ENCODE data around the gene SLC22A1.

The SLC22A1 gene

GRCh38 chr6:160178271-160178670 is 56.7 kb downstream of the SLC22A1 start:
- no peaks in the 10 kb centered on the region for H3K36me3 ChIP-seq (ENCODE audit: control insufficient read depth, insufficient read depth, low read length)
- no peak overlapping the region for H3K4me3 ChIP-seq (ENCODE audit: low read depth, low read length)
- H3K27ac ChIP-seq (ENCODE audit: low read depth, low read length), result no peak overlapping the region
- H3K9me3 ChIP-seq (ENCODE audit: control insufficient read depth, insufficient read depth, low read depth, low read length), result no peaks in the 10 kb centered on the region
- no peaks in the 10 kb centered on the region for H3K27me3 ChIP-seq (ENCODE audit: control insufficient read depth, insufficient read depth, low read length)
- no peak overlapping the region for H3K9ac ChIP-seq (ENCODE audit: low read length)
- H3K4me1 ChIP-seq (ENCODE audit: control insufficient read depth, insufficient read depth, low read length), result peaks cover 5% of the 10 kb centered on the region; the same call in 1 of the 2 replicates

- Histone ChIP-seq H3K9me3 (ENCODE audit: control insufficient read depth, insufficient read depth, low read depth, low read length) (no peaks in the 10 kb centered on the region), H3K36me3 (ENCODE audit: control insufficient read depth, insufficient read depth, low read length) (no peaks in the 10 kb centered on the region)
Measured at GRCh38 chr6:160180706-160181105, 59.1 kb downstream of the SLC22A1 start.

GRCh38 chr6:160188773-160189172 is 67.2 kb downstream of the SLC22A1 start:
- Histone ChIP-seq H3K27ac (ENCODE audit: low read depth, low read length) (no peak overlapping the region), H3K4me1 (ENCODE audit: control insufficient read depth, insufficient read depth, low read length) (no peaks in the 10 kb centered on the region), H3K36me3 (ENCODE audit: control insufficient read depth, insufficient read depth, low read length) (no peaks in the 10 kb centered on the region), H3K27me3 (ENCODE audit: control insufficient read depth, insufficient read depth, low read length) (no peaks in the 10 kb centered on the region), H3K9me3 (ENCODE audit: control insufficient read depth, insufficient read depth, low read depth, low read length) (peaks cover 2% of the 10 kb centered on the region; the same call in 1 of the 2 replicates), H3K9ac (ENCODE audit: low read length) (no peak overlapping the region), H3K4me3 (ENCODE audit: low read depth, low read length) (no peak overlapping the region)

More at GRCh38 chr6:160180706-160181105, 59.1 kb downstream of the SLC22A1 start:
- H3K27ac ChIP-seq (ENCODE audit: low read depth, low read length), result no peak overlapping the region
- H3K9ac ChIP-seq (ENCODE audit: low read length), result no peak overlapping the region
- no peaks in the 10 kb centered on the region for H3K4me1 ChIP-seq (ENCODE audit: control insufficient read depth, insufficient read depth, low read length)
- H3K4me3 ChIP-seq (ENCODE audit: low read depth, low read length), result no peak overlapping the region
- no peaks in the 10 kb centered on the region for H3K27me3 ChIP-seq (ENCODE audit: control insufficient read depth, insufficient read depth, low read length)

- Histone ChIP-seq H3K36me3 (ENCODE audit: control insufficient read depth, insufficient read depth, low read length) (no peaks in the 10 kb centered on the region), H3K4me1 (ENCODE audit: control insufficient read depth, insufficient read depth, low read length) (no peaks in the 10 kb centered on the region), H3K9ac (ENCODE audit: low read length) (no peak overlapping the region), H3K27me3 (ENCODE audit: control insufficient read depth, insufficient read depth, low read length) (no peaks in the 10 kb centered on the region), H3K4me3 (ENCODE audit: low read depth, low read length) (no peak overlapping the region), H3K27ac (ENCODE audit: low read depth, low read length) (no peak overlapping the region), H3K9me3 (ENCODE audit: control insufficient read depth, insufficient read depth, low read depth, low read length) (peaks cover 3% of the 10 kb centered on the region; the same call in 1 of the 2 replicates)
Measured at GRCh38 chr6:160190081-160190480, 68.5 kb downstream of the SLC22A1 start.

- no peaks in the 10 kb centered on the region for H3K4me1 ChIP-seq (ENCODE audit: control insufficient read depth, insufficient read depth, low read length)
- H3K4me3 ChIP-seq (ENCODE audit: low read depth, low read length), result no peak overlapping the region
- no peak overlapping the region for H3K9ac ChIP-seq (ENCODE audit: low read length)
- peaks cover 7% of the 10 kb centered on the region; the same call in 1 of the 2 replicates for H3K9me3 ChIP-seq (ENCODE audit: control insufficient read depth, insufficient read depth, low read depth, low read length)
- H3K27ac ChIP-seq (ENCODE audit: low read depth, low read length), result no peak overlapping the region
- H3K27me3 ChIP-seq (ENCODE audit: control insufficient read depth, insufficient read depth, low read length), result no peaks in the 10 kb centered on the region
- no peaks in the 10 kb centered on the region for H3K36me3 ChIP-seq (ENCODE audit: control insufficient read depth, insufficient read depth, low read length)
Measured at GRCh38 chr6:160190973-160191372, 69.4 kb downstream of the SLC22A1 start.

GRCh38 chr6:160192840-160193239 is 71.2 kb downstream of the SLC22A1 start:
- Histone ChIP-seq H3K9me3 (ENCODE audit: control insufficient read depth, insufficient read depth, low read depth, low read length) (peaks cover 7% of the 10 kb centered on the region; the same call in 1 of the 2 replicates), H3K36me3 (ENCODE audit: control insufficient read depth, insufficient read depth, low read length) (no peaks in the 10 kb centered on the region), H3K4me1 (ENCODE audit: control insufficient read depth, insufficient read depth, low read length) (no peaks in the 10 kb centered on the region), H3K27me3 (ENCODE audit: control insufficient read depth, insufficient read depth, low read length) (no peaks in the 10 kb centered on the region), H3K27ac (ENCODE audit: low read depth, low read length) (no peak overlapping the region), H3K4me3 (ENCODE audit: low read depth, low read length) (no peak overlapping the region), H3K9ac (ENCODE audit: low read length) (no peak overlapping the region)

GRCh38 chr6:160194808-160195207 is 73.2 kb downstream of the SLC22A1 start:
- peaks cover 7% of the 10 kb centered on the region; the same call in 1 of the 2 replicates for H3K9me3 ChIP-seq (ENCODE audit: control insufficient read depth, insufficient read depth, low read depth, low read length)
- H3K9ac ChIP-seq (ENCODE audit: low read length), result no peak overlapping the region
- H3K4me1 ChIP-seq (ENCODE audit: control insufficient read depth, insufficient read depth, low read length), result no peaks in the 10 kb centered on the region
- no peak overlapping the region for H3K4me3 ChIP-seq (ENCODE audit: low read depth, low read length)
- H3K27ac ChIP-seq (ENCODE audit: low read depth, low read length), result no peak overlapping the region
- H3K27me3 ChIP-seq (ENCODE audit: control insufficient read depth, insufficient read depth, low read length), result no peaks in the 10 kb centered on the region
- H3K36me3 ChIP-seq (ENCODE audit: control insufficient read depth, insufficient read depth, low read length), result no peaks in the 10 kb centered on the region

- H3K27ac ChIP-seq (ENCODE audit: low read depth, low read length), result no peak overlapping the region
- H3K36me3 ChIP-seq (ENCODE audit: control insufficient read depth, insufficient read depth, low read length), result no peaks in the 10 kb centered on the region
- H3K4me1 ChIP-seq (ENCODE audit: control insufficient read depth, insufficient read depth, low read length), result no peaks in the 10 kb centered on the region
- H3K9ac ChIP-seq (ENCODE audit: low read length), result no peak overlapping the region
- H3K27me3 ChIP-seq (ENCODE audit: control insufficient read depth, insufficient read depth, low read length), result no peaks in the 10 kb centered on the region
- H3K9me3 ChIP-seq (ENCODE audit: control insufficient read depth, insufficient read depth, low read depth, low read length), result peaks cover 6% of the 10 kb centered on the region; the same call in 1 of the 2 replicates
- no peak overlapping the region for H3K4me3 ChIP-seq (ENCODE audit: low read depth, low read length)
Measured at GRCh38 chr6:160197662-160198061, 76.0 kb downstream of the SLC22A1 start.

- no peak overlapping the region for H3K4me3 ChIP-seq (ENCODE audit: low read depth, low read length)
- H3K9ac ChIP-seq (ENCODE audit: low read length), result no peak overlapping the region
- no peaks in the 10 kb centered on the region for H3K27me3 ChIP-seq (ENCODE audit: control insufficient read depth, insufficient read depth, low read length)
- H3K36me3 ChIP-seq (ENCODE audit: control insufficient read depth, insufficient read depth, low read length), result no peaks in the 10 kb centered on the region
- 0 out of 2 replicates have a peak, but pooled peaks cover 4% of the 10 kb centered on the region for H3K9me3 ChIP-seq (ENCODE audit: control insufficient read depth, insufficient read depth, low read depth, low read length)
- H3K27ac ChIP-seq (ENCODE audit: low read depth, low read length), result no peak overlapping the region
- H3K4me1 ChIP-seq (ENCODE audit: control insufficient read depth, insufficient read depth, low read length), result no peaks in the 10 kb centered on the region
Measured at GRCh38 chr6:160198606-160199211, 77.1 kb downstream of the SLC22A1 start.

- 0 out of 2 replicates have a peak, but pooled peaks cover under 1% of the 10 kb centered on the region for H3K9me3 ChIP-seq (ENCODE audit: control insufficient read depth, insufficient read depth, low read depth, low read length)
- H3K4me3 ChIP-seq (ENCODE audit: low read depth, low read length), result no peak overlapping the region
- H3K36me3 ChIP-seq (ENCODE audit: control insufficient read depth, insufficient read depth, low read length), result no peaks in the 10 kb centered on the region
- no peak overlapping the region for H3K9ac ChIP-seq (ENCODE audit: low read length)
- no peaks in the 10 kb centered on the region for H3K27me3 ChIP-seq (ENCODE audit: control insufficient read depth, insufficient read depth, low read length)
- no peak overlapping the region for H3K27ac ChIP-seq (ENCODE audit: low read depth, low read length)
- H3K4me1 ChIP-seq (ENCODE audit: control insufficient read depth, insufficient read depth, low read length), result no peaks in the 10 kb centered on the region
Measured at GRCh38 chr6:160201061-160201460, 79.4 kb downstream of the SLC22A1 start.

GRCh38 chr6:160202411-160202810 is 80.8 kb downstream of the SLC22A1 start:
- H3K27me3 ChIP-seq (ENCODE audit: control insufficient read depth, insufficient read depth, low read length), result no peaks in the 10 kb centered on the region
- no peak overlapping the region for H3K9ac ChIP-seq (ENCODE audit: low read length)
- H3K27ac ChIP-seq (ENCODE audit: low read depth, low read length), result no peak overlapping the region
- H3K36me3 ChIP-seq (ENCODE audit: control insufficient read depth, insufficient read depth, low read length), result no peaks in the 10 kb centered on the region
- no peak overlapping the region for H3K4me3 ChIP-seq (ENCODE audit: low read depth, low read length)
- no peaks in the 10 kb centered on the region for H3K4me1 ChIP-seq (ENCODE audit: control insufficient read depth, insufficient read depth, low read length)
- peaks cover 13% of the 10 kb centered on the region for H3K9me3 ChIP-seq (ENCODE audit: control insufficient read depth, insufficient read depth, low read depth, low read length)

Measured in HUES6 (cell line).